ENCODE measurements around the gene UNC80.

Gene UNC80

DNA sequence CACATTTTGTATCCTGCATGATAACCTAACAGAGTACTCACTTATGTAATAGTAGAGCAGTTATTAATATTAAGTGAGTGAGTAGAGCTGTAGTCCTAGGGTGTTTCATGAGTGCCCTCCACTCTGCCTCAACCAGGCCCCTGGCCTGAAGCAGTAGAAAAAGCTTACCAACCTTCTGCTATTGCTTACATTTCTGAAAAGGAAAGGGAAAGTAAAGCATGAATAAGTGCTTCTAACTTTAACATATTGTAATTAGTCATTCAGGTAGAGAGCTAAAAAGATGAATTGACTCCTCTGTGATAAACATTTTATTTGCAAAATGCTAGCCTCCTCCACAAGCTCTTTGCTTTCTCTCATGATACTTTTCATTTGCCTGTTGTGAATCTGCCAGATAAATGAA is 136.1 kb downstream of the UNC80 start:
- no peak overlapping the region for H3K27ac ChIP-seq
- TF ChIP-seq, protein P1, sequence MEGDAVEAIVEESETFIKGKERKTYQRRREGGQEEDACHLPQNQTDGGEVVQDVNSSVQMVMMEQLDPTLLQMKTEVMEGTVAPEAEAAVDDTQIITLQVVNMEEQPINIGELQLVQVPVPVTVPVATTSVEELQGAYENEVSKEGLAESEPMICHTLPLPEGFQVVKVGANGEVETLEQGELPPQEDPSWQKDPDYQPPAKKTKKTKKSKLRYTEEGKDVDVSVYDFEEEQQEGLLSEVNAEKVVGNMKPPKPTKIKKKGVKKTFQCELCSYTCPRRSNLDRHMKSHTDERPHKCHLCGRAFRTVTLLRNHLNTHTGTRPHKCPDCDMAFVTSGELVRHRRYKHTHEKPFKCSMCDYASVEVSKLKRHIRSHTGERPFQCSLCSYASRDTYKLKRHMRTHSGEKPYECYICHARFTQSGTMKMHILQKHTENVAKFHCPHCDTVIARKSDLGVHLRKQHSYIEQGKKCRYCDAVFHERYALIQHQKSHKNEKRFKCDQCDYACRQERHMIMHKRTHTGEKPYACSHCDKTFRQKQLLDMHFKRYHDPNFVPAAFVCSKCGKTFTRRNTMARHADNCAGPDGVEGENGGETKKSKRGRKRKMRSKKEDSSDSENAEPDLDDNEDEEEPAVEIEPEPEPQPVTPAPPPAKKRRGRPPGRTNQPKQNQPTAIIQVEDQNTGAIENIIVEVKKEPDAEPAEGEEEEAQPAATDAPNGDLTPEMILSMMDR (IDR thresholded peaks at IDR 0.05) = no peak
- no peak for TF ChIP-seq ZFX (IDR thresholded peaks at IDR 0.05; ENCODE audit: borderline replicate concordance)

DNA sequence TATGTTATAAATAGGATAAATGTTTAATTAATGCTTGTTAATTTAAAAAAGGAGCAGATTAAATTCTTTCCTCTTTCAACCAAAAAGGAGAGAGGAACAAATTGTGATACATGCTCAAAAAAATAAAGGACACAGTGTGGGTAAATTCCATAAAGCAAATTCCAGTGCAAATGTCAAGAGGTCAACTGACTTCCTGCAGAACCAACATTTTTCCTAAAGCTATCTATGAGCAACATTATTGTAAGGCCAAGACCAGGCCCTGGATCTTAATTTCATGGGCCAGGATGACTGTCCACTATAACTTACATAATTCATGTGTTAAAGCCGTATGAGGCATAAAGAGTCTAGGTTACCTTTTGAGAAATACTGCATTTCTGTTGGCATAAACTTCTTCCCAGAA is 136.9 kb downstream of the UNC80 start:
- TF ChIP-seq ZFX (IDR thresholded peaks at IDR 0.05; ENCODE audit: borderline replicate concordance) = no peak
- TF ChIP-seq, protein P1 (IDR thresholded peaks at IDR 0.05) = no peak
- H3K27ac ChIP-seq = no peak overlapping the region

DNA sequence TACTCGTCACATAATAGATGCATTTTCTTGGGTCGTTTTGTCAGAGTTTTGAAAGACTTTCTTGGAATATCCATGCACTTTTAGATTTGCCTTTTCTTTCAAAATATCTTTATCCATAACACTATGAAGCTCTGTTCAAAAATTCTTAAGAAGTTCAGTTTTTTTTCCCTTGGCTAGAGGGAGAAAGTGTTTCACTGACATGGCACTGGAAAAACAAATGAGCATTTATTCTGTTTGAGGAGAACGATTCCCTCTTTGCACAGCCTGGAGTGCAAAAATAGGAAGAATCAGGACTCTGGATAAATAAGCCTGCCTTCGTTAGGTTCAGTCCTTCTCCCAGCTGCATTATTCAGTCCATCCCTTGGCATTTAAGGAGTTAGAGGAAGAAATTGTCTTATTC is 139.9 kb downstream of the UNC80 start:
- TF ChIP-seq, protein P1 (IDR thresholded peaks at IDR 0.05) = no peak
- TF ChIP-seq ZFX (IDR thresholded peaks at IDR 0.05; ENCODE audit: borderline replicate concordance) = no peak
- no peak overlapping the region for H3K27ac ChIP-seq

- no peak overlapping the region for H3K27ac ChIP-seq
- TF ChIP-seq, protein P1 (IDR thresholded peaks at IDR 0.05) = no peak
- TF ChIP-seq ZFX (IDR thresholded peaks at IDR 0.05; ENCODE audit: borderline replicate concordance) = no peak
Observed at GRCh38 chr2:209913786-209914345, 142.2 kb downstream of the UNC80 start.

- no peak overlapping the region for H3K27ac ChIP-seq
- no peak for TF ChIP-seq ZFX (IDR thresholded peaks at IDR 0.05; ENCODE audit: borderline replicate concordance)
- TF ChIP-seq, protein P1 (IDR thresholded peaks at IDR 0.05) = no peak
Observed at GRCh38 chr2:209917154-209917771, 145.6 kb downstream of the UNC80 start.

DNA sequence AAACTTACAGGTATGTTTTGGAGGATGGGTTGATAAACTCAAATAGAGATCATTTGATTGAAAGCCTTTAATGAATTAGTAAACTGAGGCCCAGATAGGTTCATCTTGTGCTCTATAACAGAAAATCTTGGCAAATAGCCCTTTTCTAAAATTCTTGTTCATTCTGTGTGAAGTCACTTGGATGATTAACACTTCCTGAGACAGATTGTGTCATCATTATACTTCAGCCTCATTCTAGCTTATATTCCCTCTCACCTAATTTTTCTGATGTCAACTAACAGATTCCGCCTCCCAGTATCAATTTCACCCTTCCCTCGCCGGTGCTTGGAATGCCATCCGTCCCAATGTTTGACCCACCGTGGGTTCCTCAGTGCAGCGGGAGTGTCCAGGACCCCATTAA is 146.6 kb downstream of the UNC80 start:
- TF ChIP-seq, protein P1 (IDR thresholded peaks at IDR 0.05) = no peak
- no peak for TF ChIP-seq ZFX (IDR thresholded peaks at IDR 0.05; ENCODE audit: borderline replicate concordance)
- H3K27ac ChIP-seq = no peak overlapping the region

- TF ChIP-seq, protein P1 (IDR thresholded peaks at IDR 0.05) = no peak
- no peak for TF ChIP-seq ZFX (IDR thresholded peaks at IDR 0.05; ENCODE audit: borderline replicate concordance)
Observed at GRCh38 chr2:209922116-209922515, 150.5 kb downstream of the UNC80 start.

More at GRCh38 chr2:209922116-209922515, 150.5 kb downstream of the UNC80 start:
- H3K27ac ChIP-seq = no peak overlapping the region
